Keratinocyte (primary cell): ENCODE data around the gene LMAN2L. TPM values are rescaled to one million over a fixed set of nuclear protein-coding genes. Genes with fewer than 3 reads are reported as not detected.

ENCODE experiments used
- DNase-seq: peaks from one replicate; pipeline ENCODE4 v3.0.0-alpha.2; 2011; ENCODE audit warnings: low read depth, missing footprints, low spot score
- FAIRE-seq: peaks from 2 replicates; lab custom pipeline; 2011; peaks lifted over from hg19 to GRCh38; lab: Jason Lieb, UNC
- H2AFZ ChIP-seq: 2 replicates; pipeline ENCODE4 v1.6.0; 2012; ENCODE audit warnings: low read length, control low read depth, inconsistent platforms; ENCODE audit not compliant: control insufficient read depth
- H3K27ac ChIP-seq: 2 replicates; pipeline ENCODE4 v1.5.1; 2011; ENCODE audit warnings: low read length; ENCODE audit not compliant: control insufficient read depth, insufficient read depth
- H3K27me3 ChIP-seq: 3 replicates; pipeline ENCODE4 v1.6.0; 2011; ENCODE audit warnings: low read length; ENCODE audit not compliant: control insufficient read depth, insufficient read depth; ENCODE audit errors: extremely low read depth
- H3K36me3 ChIP-seq, 2 experiments: 2 replicates in 1 of 2; 3 replicates in 1 of 2; pipeline ENCODE4 v1.5.1; 2011; ENCODE audit warnings: low read length in 2 of 2, mild to moderate bottlenecking in 1 of 2; ENCODE audit not compliant: control insufficient read depth in 2 of 2, insufficient read depth in 2 of 2; ENCODE audit errors: extremely low read depth in 1 of 2
- H3K4me1 ChIP-seq: 3 replicates; pipeline ENCODE4 v1.5.1; 2011; ENCODE audit warnings: low read length; ENCODE audit not compliant: control insufficient read depth, insufficient read depth; ENCODE audit errors: extremely low read depth
- H3K4me2 ChIP-seq: 3 replicates; pipeline ENCODE4 v1.6.0; 2011; ENCODE audit warnings: low read depth, low read length; ENCODE audit not compliant: control insufficient read depth, insufficient read depth; ENCODE audit errors: extremely low read depth
- H3K4me3 ChIP-seq, 3 experiments: fragments of 200-600 bp in 1 of 3; sonication (generic) in 1 of 3; 2 replicates in 2 of 3; 3 replicates in 1 of 3; pipeline ENCODE4 v1.5.1; 2011 to 2016; ENCODE audit warnings: low read length in 3 of 3, mild to moderate bottlenecking in 3 of 3, control low read depth in 2 of 3, inconsistent platforms in 1 of 3, low read depth in 1 of 3, mixed read lengths in 1 of 3, mixed run types in 1 of 3, moderate library complexity in 1 of 3; ENCODE audit not compliant: control insufficient read depth in 2 of 3, insufficient read depth in 2 of 3; ENCODE audit errors: extremely low read depth in 1 of 3
- H3K79me2 ChIP-seq: 2 replicates; pipeline ENCODE4 v1.6.0; 2012; ENCODE audit warnings: low read length; ENCODE audit not compliant: control insufficient read depth, insufficient read depth
- H3K9ac ChIP-seq: 3 replicates; pipeline ENCODE4 v1.6.0; 2011; ENCODE audit warnings: low read length; ENCODE audit not compliant: control insufficient read depth, insufficient read depth; ENCODE audit errors: extremely low read depth
- H3K9me1 ChIP-seq: 3 replicates; pipeline ENCODE4 v1.6.0; 2011; ENCODE audit warnings: low read length; ENCODE audit not compliant: control insufficient read depth, insufficient read depth; ENCODE audit errors: extremely low read depth
- H3K9me3 ChIP-seq: 2 replicates; pipeline ENCODE4 v1.5.1; 2012; ENCODE audit warnings: low read depth, low read length; ENCODE audit not compliant: control insufficient read depth
- H4K20me1 ChIP-seq: 3 replicates; pipeline ENCODE4 v1.6.0; 2011; ENCODE audit warnings: low read length; ENCODE audit not compliant: control insufficient read depth, insufficient read depth; ENCODE audit errors: extremely low read depth
- EZH2 ChIP-seq: IDR thresholded peaks from one replicate; pipeline ENCODE4 v1.6.1; 2012; ENCODE audit warnings: inconsistent platforms, mild to moderate bottlenecking, low read length, moderate library complexity
- dilution Hi-C: fragments of 300-500 bp; cut with MboI; formaldehyde crosslinking; loops from one replicate; pipeline ENCODE4 v1.7.0; 2020; ENCODE audit warnings: low sequenced_read_pairs; ENCODE audit not compliant: extremely low pct_ligation_motif_present
- polyA plus RNA-seq, 5 experiments: library from polyadenylated mRNA; depleted of rRNA in 3 of 5; stranded (reverse) in 3 of 5; stranded (forward) in 1 of 5; unstranded in 1 of 5; fragments of >200 nt; gene quantifications; 1 replicate in 1 of 5; 2 replicates in 3 of 5; 3 replicates in 1 of 5; pipeline versions ENCODE4 v1.2.1 to v1.2.3, GENCODE V29; 2011 to 2012; ENCODE audit warnings: missing spikeins in 2 of 5, low read depth in 1 of 5, low replicate concordance in 1 of 5
- TF ChIP-seq, protein P1 (sequence below), 3 experiments: IDR thresholded peaks in 1 of 3; conservative IDR thresholded peaks in 1 of 3; optimal IDR thresholded peaks in 1 of 3; 2 replicates in 2 of 3; 3 replicates in 1 of 3; pipeline versions ENCODE3 to v1.5.1; 2011; ENCODE audit warnings: low read length in 3 of 3, mild to moderate bottlenecking in 3 of 3, moderate library complexity in 2 of 3, control low read depth in 1 of 3, inconsistent platforms in 1 of 3; ENCODE audit not compliant: insufficient read depth in 2 of 3; ENCODE audit errors: extremely low read depth in 1 of 3

The LMAN2L gene
- polyA plus RNA-seq, 1 donor (not counting 4 experiments of a cell fraction or from before 2014, with no cell fraction given) = 20.7 TPM

GRCh38 chr2:96688649-96689430 is 51.0 kb downstream of the LMAN2L start:
- Histone ChIP-seq H3K9ac (no peak overlapping the region), H3K4me1 (no peaks in the 10 kb centered on the region), H3K36me3 (no peaks in the 10 kb centered on the region), H4K20me1 (no peaks in the 10 kb centered on the region), H3K79me2 (no peaks in the 10 kb centered on the region), H3K27me3 (peaks cover 21% of the 10 kb centered on the region), H3K4me2 (no peak overlapping the region), H3K9me3 (no peaks in the 10 kb centered on the region), H3K4me3 (no peak overlapping the region), H3K9me1 (no peaks in the 10 kb centered on the region), H3K27ac (no peak overlapping the region), H2AFZ (no peak overlapping the region)
- FAIRE-seq (no peak), DNase-seq (no peak)
- dilution Hi-C loops = no loop called here
- TF ChIP-seq EZH2 = no peak
- TF ChIP-seq, protein P1, sequence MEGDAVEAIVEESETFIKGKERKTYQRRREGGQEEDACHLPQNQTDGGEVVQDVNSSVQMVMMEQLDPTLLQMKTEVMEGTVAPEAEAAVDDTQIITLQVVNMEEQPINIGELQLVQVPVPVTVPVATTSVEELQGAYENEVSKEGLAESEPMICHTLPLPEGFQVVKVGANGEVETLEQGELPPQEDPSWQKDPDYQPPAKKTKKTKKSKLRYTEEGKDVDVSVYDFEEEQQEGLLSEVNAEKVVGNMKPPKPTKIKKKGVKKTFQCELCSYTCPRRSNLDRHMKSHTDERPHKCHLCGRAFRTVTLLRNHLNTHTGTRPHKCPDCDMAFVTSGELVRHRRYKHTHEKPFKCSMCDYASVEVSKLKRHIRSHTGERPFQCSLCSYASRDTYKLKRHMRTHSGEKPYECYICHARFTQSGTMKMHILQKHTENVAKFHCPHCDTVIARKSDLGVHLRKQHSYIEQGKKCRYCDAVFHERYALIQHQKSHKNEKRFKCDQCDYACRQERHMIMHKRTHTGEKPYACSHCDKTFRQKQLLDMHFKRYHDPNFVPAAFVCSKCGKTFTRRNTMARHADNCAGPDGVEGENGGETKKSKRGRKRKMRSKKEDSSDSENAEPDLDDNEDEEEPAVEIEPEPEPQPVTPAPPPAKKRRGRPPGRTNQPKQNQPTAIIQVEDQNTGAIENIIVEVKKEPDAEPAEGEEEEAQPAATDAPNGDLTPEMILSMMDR (optimal IDR thresholded peaks at IDR 0.05 in 1 of 3, IDR thresholded peaks at IDR 0.05 in 1 of 3, conservative IDR thresholded peaks at IDR 0.05 in 1 of 3; ENCODE audit: extremely low read depth in 1 of 3, insufficient read depth in 2 of 3, low read length in 3 of 3) = no peak

DNA sequence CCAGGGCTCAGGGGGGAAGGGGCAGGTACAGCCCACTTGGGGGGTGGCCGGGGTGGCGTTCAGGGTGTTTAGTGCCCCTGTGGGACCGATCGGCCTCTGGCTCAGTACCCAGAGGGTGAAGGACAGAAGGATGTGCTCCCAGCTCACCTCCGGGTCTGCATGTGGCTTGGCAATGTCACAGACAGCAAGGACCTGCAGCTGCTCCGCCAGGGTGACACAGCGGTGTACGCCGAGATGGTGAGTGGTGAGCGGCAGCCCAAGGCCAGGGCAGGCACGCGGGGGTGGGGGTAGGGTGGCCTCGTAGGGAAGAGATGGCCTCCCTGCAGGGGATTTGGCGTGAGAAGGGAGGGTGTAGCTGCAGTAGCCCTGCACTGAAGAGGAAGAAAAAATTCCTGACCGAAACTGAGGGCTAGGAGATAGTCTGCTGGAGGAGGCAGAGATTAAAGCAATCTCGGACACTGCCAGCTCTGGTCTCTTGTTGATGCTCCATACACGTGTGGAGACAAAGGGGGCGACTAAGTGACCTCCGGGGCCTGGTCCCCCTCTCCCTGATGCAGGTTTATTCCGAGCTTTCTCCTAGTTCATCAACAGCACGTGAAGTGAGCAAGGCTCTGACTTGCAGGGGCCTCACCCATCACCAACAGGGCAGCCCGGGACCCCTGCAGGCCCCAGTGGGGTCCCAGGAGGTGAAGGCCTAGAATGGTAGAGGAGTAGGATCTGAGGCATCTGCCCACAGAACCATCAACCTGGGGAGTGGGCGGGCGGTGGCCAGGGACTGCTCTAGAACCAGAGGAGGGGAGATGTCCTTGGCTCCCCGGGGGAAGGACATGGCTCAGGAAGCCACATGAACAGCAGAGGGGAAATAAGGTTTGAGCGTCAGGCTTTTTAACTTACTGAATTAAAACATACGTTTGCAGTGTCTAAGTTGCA is 51.9 kb downstream of the LMAN2L start:
- no peak overlapping the region for H3K27ac ChIP-seq
- no peaks in the 10 kb centered on the region for H3K4me1 ChIP-seq
- H4K20me1 ChIP-seq = no peaks in the 10 kb centered on the region
- H3K4me3 ChIP-seq = no peak overlapping the region
- dilution Hi-C loops = no loop called here
- FAIRE-seq = no peak
- H3K27me3 ChIP-seq = peaks cover 21% of the 10 kb centered on the region
- no peaks in the 10 kb centered on the region for H3K9me1 ChIP-seq
- H3K36me3 ChIP-seq = no peaks in the 10 kb centered on the region
- TF ChIP-seq EZH2 = no peak
- TF ChIP-seq, protein P1 (optimal IDR thresholded peaks at IDR 0.05 in 1 of 3, IDR thresholded peaks at IDR 0.05 in 1 of 3, conservative IDR thresholded peaks at IDR 0.05 in 1 of 3; ENCODE audit: extremely low read depth in 1 of 3, insufficient read depth in 2 of 3, low read length in 3 of 3) = no peak
- no peak overlapping the region for H3K9ac ChIP-seq
- no peak overlapping the region for H3K4me2 ChIP-seq
- no peak overlapping the region for H2AFZ ChIP-seq
- no peak for DNase-seq
- H3K9me3 ChIP-seq = no peaks in the 10 kb centered on the region
- H3K79me2 ChIP-seq = no peaks in the 10 kb centered on the region
